GM18909 (cell line): ENCODE measurements around the gene NUP42.
"Not testable (repeated sequence)": the region's sequence is repeated elsewhere in the genome, so short reads cannot be mapped to it uniquely, and the experiment has no call there.

ENCODE experiments used
- ATAC-seq: cut with Tn5 transposase; IDR thresholded peaks from one replicate; pipeline ENCODE4 v1.9.1; 2021; ENCODE audit warnings: mild to moderate bottlenecking; ENCODE audit not compliant: unreplicated experiment, poor library complexity

NUP42 gene, protein sequence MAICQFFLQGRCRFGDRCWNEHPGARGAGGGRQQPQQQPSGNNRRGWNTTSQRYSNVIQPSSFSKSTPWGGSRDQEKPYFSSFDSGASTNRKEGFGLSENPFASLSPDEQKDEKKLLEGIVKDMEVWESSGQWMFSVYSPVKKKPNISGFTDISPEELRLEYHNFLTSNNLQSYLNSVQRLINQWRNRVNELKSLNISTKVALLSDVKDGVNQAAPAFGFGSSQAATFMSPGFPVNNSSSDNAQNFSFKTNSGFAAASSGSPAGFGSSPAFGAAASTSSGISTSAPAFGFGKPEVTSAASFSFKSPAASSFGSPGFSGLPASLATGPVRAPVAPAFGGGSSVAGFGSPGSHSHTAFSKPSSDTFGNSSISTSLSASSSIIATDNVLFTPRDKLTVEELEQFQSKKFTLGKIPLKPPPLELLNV

DNA sequence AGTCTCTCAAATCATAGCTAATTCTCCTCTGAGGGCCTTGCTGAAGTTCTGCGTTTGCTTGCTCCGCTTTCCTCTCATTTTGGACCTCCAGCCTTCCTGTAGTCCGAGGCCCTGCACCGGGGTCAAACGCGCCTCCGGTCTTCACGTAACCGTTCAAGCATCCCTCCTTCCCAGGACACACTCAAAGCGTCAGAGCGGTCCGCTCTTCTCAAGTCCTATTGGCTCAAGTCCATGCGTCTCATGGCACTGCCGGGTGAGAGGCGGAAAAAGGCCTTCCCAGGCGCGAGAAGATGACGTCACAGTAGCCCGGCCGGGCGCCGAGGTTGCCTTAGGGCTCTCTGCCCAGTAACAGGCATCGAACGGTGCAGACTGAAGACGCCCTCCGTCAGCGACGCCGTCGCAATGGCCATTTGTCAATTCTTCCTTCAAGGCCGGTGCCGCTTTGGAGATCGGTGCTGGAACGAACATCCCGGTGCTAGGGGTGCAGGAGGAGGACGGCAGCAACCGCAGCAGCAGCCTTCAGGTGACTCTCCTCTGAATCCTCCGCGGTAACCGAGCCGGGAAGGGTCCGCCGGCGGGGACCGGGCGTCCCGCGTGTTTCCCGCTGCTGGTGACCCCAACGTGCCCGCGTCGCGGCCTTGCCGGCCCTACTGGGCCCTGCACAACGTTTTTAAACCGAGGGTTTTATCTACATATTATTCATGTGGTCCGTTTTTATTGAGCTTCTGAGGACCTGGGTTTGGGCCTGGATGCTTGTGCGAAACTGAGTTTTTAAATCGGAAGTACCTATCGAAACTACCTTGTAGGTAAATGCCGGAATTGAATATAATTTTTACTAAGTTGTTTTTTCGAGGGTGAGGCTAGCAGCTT lies at the start of gene NUP42:
Gene NUP42 (plus strand): TSS at position 365 of the 870 bp plus-strand sequence. CDS start 38 bp downstream, at position 403.
- ATAC-seq, result peak; percentile 95

DNA sequence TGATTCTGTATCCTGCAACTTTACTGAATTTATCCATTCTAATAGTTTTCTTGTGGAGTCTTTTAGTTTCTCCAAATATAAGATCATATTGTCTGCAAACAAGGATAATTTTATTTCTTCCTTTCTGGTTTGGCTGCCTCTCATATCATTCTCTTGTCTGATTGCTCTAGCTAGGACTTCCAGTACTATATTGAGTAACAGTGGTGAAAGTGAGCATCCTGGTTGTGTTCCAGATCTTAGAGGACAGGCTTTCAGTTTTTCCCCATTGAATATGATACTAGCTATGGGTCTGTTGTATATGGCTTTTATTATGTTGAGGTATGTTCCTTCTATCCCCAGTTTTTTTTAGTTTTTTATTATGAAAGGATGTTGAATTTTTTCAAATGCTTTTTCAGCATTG lies 48.1 kb upstream of the NUP42 start:
- ATAC-seq, result no peak

GRCh38 chr7:23135755-23136154 lies 46.1 kb upstream of the NUP42 start:
- ATAC-seq, result no peak

DNA sequence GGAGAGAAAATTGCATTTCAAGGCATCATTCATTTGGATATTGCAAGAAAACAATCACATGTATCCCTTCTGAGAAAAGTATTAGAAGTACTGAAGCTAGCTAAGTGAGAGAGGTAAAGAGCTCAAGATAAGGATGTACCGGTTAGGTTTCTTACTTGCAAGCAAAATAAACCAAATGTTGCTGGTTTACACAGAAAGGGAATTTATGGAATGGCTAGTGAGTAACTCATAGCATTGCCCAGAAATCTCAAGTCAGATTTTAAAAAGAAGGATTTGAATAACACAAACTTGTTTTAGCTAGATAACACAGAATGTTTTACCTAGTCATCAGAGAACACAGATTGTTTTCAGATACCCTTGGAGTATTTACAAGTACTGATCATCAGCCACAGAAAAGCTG lies 45.6 kb upstream of the NUP42 start:
- ATAC-seq, result no peak

DNA sequence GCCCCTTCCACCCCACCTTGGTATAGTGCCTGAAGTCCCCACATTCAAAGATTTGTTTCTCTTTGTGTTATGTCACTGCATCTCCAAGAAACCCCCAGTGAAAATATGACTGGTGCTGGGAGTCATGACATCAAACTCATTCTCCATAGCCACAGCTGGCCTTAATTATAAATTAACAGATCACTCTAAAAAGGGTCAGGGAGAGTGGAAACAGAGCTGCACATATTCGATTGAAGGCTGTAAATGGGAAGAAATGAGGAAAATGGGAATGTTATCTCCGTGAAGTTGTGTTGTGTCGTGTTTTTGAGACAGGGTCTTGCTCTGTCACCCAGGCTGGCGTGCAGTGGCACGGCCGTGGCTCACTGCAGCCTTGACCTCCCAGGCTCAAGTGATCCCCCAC lies 24.2 kb upstream of the NUP42 start:
- no peak for ATAC-seq

- ATAC-seq, result no peak
Observed at GRCh38 chr7:23158546-23158945, 23.3 kb upstream of the NUP42 start.

- no peak for ATAC-seq
Observed at GRCh38 chr7:23161482-23161881, 20.4 kb upstream of the NUP42 start.

- no peak for ATAC-seq
Observed at GRCh38 chr7:23164846-23165245, 17.0 kb upstream of the NUP42 start.

DNA sequence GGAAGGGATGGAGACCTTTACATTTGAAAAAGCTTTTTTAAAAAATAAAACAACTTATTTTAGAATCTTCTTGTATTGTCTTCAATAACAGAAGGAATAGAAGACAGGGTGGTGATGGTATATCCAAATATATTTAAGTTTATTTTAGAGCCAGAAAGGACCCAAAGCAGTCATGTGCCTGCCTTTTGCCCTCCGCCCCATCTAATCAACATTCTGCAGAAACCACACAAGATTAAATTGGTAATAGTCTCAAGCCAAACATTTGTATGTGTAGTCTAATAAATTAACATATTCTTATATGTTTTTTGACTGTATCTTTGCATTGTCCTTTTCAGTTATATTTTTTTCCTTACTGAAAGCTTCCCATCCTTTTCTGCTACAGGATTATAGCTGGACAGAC lies 16.5 kb upstream of the NUP42 start:
- ATAC-seq, result no peak

- no peak for ATAC-seq
Observed at GRCh38 chr7:23167691-23168090, 14.2 kb upstream of the NUP42 start.

- no peak for ATAC-seq
Observed at GRCh38 chr7:23168111-23168885, 13.6 kb upstream of the NUP42 start.

- no peak for ATAC-seq
Observed at GRCh38 chr7:23175938-23176337, 5.9 kb upstream of the NUP42 start.

DNA sequence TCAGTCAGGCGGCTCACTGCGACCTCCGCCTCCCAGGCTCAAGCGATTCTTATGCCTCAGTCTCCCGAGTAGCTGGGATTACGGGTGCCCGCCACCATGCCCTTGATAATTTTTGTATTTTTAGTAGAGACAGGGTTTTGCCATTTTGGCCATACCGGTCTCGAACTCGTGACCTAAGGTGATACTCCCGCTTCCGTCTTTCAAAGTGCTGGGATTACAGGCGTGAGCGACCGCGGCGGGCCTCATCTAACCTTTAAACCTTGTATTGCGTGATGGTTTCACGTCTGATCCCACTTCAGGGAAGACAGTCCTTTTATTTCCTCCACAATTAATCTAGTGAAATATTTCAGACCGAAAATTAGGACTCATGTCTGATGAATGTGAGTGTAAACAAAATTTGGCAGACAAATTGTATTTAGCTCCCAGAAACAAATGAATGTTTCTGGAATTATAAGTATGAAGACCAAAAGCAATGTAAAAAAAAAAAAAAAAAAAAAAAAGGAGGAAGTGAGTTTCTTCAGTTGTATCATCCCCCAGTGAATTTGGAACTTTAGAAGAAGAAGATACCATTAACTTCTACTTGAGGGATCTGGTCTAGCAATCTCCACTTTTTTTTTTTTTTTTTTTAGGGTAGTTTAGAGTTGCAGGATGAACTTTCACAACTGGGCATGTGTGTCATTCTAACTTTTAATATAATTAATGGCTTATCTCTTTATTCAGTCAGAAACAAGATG lies 1.6 kb downstream of the NUP42 start:
- ATAC-seq, result no peak

GRCh38 chr7:23184291-23184690 lies 2.4 kb downstream of the NUP42 start:
- no peak for ATAC-seq

DNA sequence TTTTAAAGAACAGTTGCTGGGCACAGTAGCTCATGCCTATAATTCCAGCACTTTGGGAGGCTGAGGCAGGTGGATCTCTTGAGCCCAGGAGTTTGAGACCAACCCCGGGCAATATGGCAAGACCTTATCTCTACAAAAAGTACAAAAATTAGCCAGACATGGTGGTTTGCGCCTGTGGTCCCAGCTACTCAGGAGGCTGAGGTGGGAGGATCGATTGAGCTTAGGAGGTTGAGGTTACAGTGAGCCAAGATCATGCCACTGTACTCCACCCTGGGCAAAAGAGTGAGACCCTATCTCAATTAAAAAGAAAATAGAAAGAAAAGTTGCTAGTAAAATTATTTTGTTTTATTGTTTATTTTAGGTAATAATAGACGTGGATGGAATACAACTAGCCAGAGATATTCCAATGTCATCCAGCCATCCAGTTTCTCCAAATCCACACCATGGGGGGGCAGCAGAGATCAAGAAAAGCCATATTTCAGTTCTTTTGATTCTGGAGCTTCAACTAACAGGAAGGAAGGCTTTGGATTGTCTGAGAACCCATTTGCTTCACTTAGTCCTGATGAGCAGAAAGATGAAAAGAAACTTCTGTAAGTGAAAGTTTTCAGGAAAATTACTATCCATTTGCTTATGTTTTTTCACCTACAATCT lies 3.0 kb downstream of the NUP42 start:
- ATAC-seq, result no peak

DNA sequence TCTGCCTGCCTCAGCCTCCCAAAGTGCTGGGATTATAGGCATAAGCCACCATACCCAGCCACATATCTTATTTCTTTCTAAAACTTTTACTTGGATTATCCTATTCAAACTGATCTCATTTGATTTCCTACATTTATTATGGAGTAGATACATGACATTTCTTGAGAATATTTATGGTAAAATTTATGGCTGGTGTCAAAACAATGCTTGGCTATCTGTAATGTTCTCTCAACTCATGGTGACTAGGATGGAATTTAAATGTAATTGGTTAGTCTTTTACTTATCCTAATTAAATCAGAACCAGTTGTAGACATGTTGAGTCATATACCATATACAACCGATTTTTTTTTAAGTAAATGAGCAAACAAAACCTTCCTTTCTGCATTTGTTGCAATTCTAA lies 4.1 kb downstream of the NUP42 start:
- no peak for ATAC-seq

DNA sequence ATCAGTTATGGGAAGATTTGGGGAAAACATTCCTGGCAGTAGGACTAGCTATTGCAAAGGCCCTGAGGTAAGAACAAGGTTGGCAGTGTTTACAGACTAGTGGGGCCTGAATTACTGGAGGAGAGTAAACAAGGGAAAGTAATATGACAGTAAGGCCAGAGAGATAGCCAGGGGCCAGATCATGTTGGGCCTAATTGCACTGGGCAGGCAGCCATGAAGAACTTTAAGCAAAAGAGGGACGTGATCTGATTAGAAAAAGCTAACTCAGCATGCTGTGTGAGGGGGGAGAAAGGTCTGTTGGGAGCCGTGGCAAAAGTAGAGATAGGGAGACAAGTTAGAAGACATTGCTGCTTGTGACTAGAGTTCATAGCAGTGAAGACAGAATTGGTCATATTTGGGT lies 9.2 kb downstream of the NUP42 start:
- ATAC-seq, result no peak

GRCh38 chr7:23193650-23194227 lies 11.9 kb downstream of the NUP42 start:
- ATAC-seq, result not testable (repeated sequence)

- ATAC-seq, result no peak
Observed at GRCh38 chr7:23196306-23196705, 14.5 kb downstream of the NUP42 start.
